Neuron (in vitro differentiated cells): ENCODE measurements around the gene MECR.

ENCODE experiments used
- H2AFZ ChIP-seq: one replicate; pipeline ENCODE4 v1.6.1; 2013; ENCODE audit warnings: low read depth, mild to moderate bottlenecking, inconsistent platforms, low read length, moderate library complexity
- H3K27me3 ChIP-seq: one replicate; pipeline ENCODE4 v1.6.1; 2013; ENCODE audit warnings: low read length; ENCODE audit not compliant: insufficient read depth
- H3K36me3 ChIP-seq: one replicate; pipeline ENCODE4 v1.6.1; 2013; ENCODE audit warnings: low read length; ENCODE audit not compliant: insufficient read depth
- H3K4me1 ChIP-seq: one replicate; pipeline ENCODE4 v1.6.1; 2013; ENCODE audit warnings: low read length; ENCODE audit not compliant: insufficient read depth
- H3K4me3 ChIP-seq: 2 replicates; pipeline ENCODE4 v1.5.1; 2013; ENCODE audit warnings: mild to moderate bottlenecking, low read length, moderate library complexity
- H3K9me3 ChIP-seq: one replicate; pipeline ENCODE4 v1.6.1; 2013; ENCODE audit warnings: low read length

The MECR gene, protein sequence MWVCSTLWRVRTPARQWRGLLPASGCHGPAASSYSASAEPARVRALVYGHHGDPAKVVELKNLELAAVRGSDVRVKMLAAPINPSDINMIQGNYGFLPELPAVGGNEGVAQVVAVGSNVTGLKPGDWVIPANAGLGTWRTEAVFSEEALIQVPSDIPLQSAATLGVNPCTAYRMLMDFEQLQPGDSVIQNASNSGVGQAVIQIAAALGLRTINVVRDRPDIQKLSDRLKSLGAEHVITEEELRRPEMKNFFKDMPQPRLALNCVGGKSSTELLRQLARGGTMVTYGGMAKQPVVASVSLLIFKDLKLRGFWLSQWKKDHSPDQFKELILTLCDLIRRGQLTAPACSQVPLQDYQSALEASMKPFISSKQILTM

GRCh38 chr1:29230553-29231378, at the start of gene MECR:
Gene MECR, minus strand, starts transcription at chr1:29230934. Its CDS starts 28 bp downstream, at chr1:29230906.
- peak within 1 kb of the TSS; percentile 65 for H3K4me3 ChIP-seq
- H3K27me3 ChIP-seq = peaks cover 6% of the 10 kb centered on the region
- peaks cover 4% of the 10 kb centered on the region for H3K4me1 ChIP-seq
- H3K36me3 ChIP-seq = no peaks in the 10 kb centered on the region
- peak within 1 kb of the TSS; percentile 76 for H2AFZ ChIP-seq
- no peaks in the 10 kb centered on the region for H3K9me3 ChIP-seq

DNA sequence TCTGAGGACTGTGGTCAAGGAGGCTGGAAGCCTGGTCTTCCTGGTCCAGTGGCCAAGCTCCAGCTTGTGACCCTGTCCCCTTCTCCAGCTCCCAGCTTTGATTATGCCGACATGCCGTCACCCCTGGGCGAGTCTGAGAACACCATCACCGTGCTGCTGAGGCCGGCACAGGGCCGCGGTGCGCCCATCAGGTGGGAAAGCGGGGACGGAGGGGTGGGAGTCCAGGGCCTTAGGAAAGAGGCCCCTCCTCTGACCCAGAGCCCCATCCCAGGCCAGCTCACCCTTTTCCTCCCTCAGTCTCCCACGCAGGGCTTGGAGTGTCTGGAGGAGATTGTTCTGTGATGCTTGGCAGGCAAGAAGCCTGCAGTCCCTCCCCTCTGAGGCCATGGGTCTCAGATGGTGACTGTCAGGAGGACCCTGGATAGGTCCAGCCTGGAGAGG, 49.2 kb upstream of the MECR start:
- no peaks in the 10 kb centered on the region for H3K4me1 ChIP-seq
- H3K27me3 ChIP-seq = no peaks in the 10 kb centered on the region
- H2AFZ ChIP-seq = no peak overlapping the region
- no peaks in the 10 kb centered on the region for H3K36me3 ChIP-seq
- no peak overlapping the region for H3K4me3 ChIP-seq
- no peaks in the 10 kb centered on the region for H3K9me3 ChIP-seq

DNA sequence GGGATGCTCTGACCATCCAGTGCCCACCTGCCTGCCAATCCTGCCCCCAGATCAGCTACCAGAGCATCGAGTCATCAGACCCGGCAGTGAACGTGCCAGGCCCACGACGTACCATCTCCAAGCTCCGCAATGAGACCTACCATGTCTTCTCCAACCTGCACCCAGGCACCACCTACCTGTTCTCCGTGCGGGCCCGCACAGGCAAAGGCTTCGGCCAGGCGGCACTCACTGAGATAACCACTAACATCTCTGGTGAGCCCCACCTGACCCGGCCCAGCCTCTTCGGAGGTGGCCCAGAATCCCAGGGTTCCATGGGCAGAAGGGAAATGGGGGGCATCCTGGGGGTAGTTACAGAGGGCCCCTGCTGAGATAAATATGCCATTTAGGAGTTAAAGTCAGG, 48.7 kb upstream of the MECR start:
- Histone ChIP-seq H3K27me3 (no peaks in the 10 kb centered on the region), H3K36me3 (no peaks in the 10 kb centered on the region), H3K4me3 (no peak overlapping the region), H3K9me3 (no peaks in the 10 kb centered on the region), H3K4me1 (no peaks in the 10 kb centered on the region), H2AFZ (no peak overlapping the region)

DNA sequence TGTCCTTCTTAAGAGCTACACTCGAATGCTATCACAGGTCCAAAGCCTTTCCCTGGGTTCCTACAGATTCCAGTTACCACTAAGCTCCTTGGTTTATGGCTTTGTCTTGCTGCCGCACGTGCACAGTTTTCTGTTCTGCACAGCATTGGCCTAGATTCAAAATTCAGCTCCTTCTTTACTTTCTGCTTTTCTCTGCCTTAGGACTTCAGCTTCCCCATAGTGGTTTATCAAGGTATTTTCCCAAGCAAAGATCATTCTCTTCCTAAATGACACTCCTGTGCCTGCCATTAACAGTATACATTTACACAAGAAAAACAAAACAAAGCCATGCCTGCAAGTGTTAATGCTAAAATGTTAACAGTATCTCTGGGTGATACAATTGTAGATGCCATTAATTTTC, 47.4 kb upstream of the MECR start:
- Histone ChIP-seq H3K27me3 (no peaks in the 10 kb centered on the region), H3K4me3 (no peak overlapping the region), H2AFZ (no peak overlapping the region), H3K36me3 (no peaks in the 10 kb centered on the region), H3K4me1 (no peaks in the 10 kb centered on the region), H3K9me3 (no peaks in the 10 kb centered on the region)

GRCh38 chr1:29275435-29275834, 44.7 kb upstream of the MECR start:
- Histone ChIP-seq H3K4me1 (peaks cover 12% of the 10 kb centered on the region), H3K4me3 (no peak overlapping the region), H3K27me3 (no peaks in the 10 kb centered on the region), H3K9me3 (no peaks in the 10 kb centered on the region), H3K36me3 (no peaks in the 10 kb centered on the region), H2AFZ (no peak overlapping the region)

- no peak overlapping the region for H2AFZ ChIP-seq
Observed at GRCh38 chr1:29272147-29272907, 41.6 kb upstream of the MECR start.

GRCh38 chr1:29271724-29272123, 41.0 kb upstream of the MECR start:
- H3K4me1 ChIP-seq = peaks cover 12% of the 10 kb centered on the region
- H3K36me3 ChIP-seq = no peaks in the 10 kb centered on the region
- H3K27me3 ChIP-seq = no peaks in the 10 kb centered on the region
- H3K4me3 ChIP-seq = no peak overlapping the region
- H2AFZ ChIP-seq = no peak overlapping the region
- H3K9me3 ChIP-seq = no peaks in the 10 kb centered on the region

More at GRCh38 chr1:29272147-29272907, 41.6 kb upstream of the MECR start:
- H3K27me3 ChIP-seq = no peaks in the 10 kb centered on the region
- H3K4me1 ChIP-seq = peaks cover 12% of the 10 kb centered on the region
- no peaks in the 10 kb centered on the region for H3K9me3 ChIP-seq
- H3K36me3 ChIP-seq = no peaks in the 10 kb centered on the region
- no peak overlapping the region for H3K4me3 ChIP-seq

GRCh38 chr1:29270929-29271521, 40.3 kb upstream of the MECR start:
- no peaks in the 10 kb centered on the region for H3K36me3 ChIP-seq
- H3K27me3 ChIP-seq = no peaks in the 10 kb centered on the region
- H3K9me3 ChIP-seq = no peaks in the 10 kb centered on the region
- H3K4me1 ChIP-seq = peaks cover 12% of the 10 kb centered on the region
- H2AFZ ChIP-seq = no peak overlapping the region
- no peak overlapping the region for H3K4me3 ChIP-seq

- Histone ChIP-seq H3K9me3 (no peaks in the 10 kb centered on the region), H3K4me1 (peaks cover 12% of the 10 kb centered on the region), H3K4me3 (no peak overlapping the region)
Observed at GRCh38 chr1:29269382-29269781, 38.6 kb upstream of the MECR start.

GRCh38 chr1:29267321-29268070, 36.8 kb upstream of the MECR start:
- Histone ChIP-seq H3K4me3 (no peak overlapping the region), H3K4me1 (peaks cover 12% of the 10 kb centered on the region), H3K9me3 (no peaks in the 10 kb centered on the region), H3K27me3 (no peaks in the 10 kb centered on the region), H3K36me3 (no peaks in the 10 kb centered on the region), H2AFZ (no peak overlapping the region)

More at GRCh38 chr1:29269382-29269781, 38.6 kb upstream of the MECR start:
- H3K27me3 ChIP-seq = no peaks in the 10 kb centered on the region
- H2AFZ ChIP-seq = no peak overlapping the region
- no peaks in the 10 kb centered on the region for H3K36me3 ChIP-seq

- H3K36me3 ChIP-seq = no peaks in the 10 kb centered on the region
Observed at GRCh38 chr1:29266912-29267311, 36.2 kb upstream of the MECR start.

GRCh38 chr1:29264773-29265389, 34.1 kb upstream of the MECR start:
- peaks cover under 1% of the 10 kb centered on the region for H3K4me1 ChIP-seq
- no peak overlapping the region for H2AFZ ChIP-seq
- H3K27me3 ChIP-seq = peaks cover 12% of the 10 kb centered on the region
- H3K4me3 ChIP-seq = no peak overlapping the region
- H3K9me3 ChIP-seq = no peaks in the 10 kb centered on the region
- no peaks in the 10 kb centered on the region for H3K36me3 ChIP-seq

More at GRCh38 chr1:29266912-29267311, 36.2 kb upstream of the MECR start:
- H3K27me3 ChIP-seq = no peaks in the 10 kb centered on the region
- no peak overlapping the region for H3K4me3 ChIP-seq
- peaks cover 9% of the 10 kb centered on the region for H3K4me1 ChIP-seq
- no peak overlapping the region for H2AFZ ChIP-seq
- no peaks in the 10 kb centered on the region for H3K9me3 ChIP-seq
